ENCODE data around the gene TBC1D22A. TPM values are rescaled to one million over a fixed set of nuclear protein-coding genes. Genes with fewer than 3 reads are reported as not detected.
"Not testable (repeated sequence)": the region's sequence is repeated elsewhere in the genome, so short reads cannot be mapped to it uniquely, and the experiment has no call there.

Gene TBC1D22A
- total and polyA plus RNA-seq, 8 donors = 12.0 to 17.6 (median 15.3) TPM

- intact Hi-C loops (cut with DNase I) = no loop called here
- DNase-seq (peak in 3 of 6 donors; percentile 8 to 49 (median 48)), FAIRE-seq (no peak), ATAC-seq (peak in 2 of 4 donors; percentile 5 to 12)
- no peaks in the 10 kb centered on the region for H3K9me3 ChIP-seq
- no peaks in the 10 kb centered on the region for H3K36me3 ChIP-seq
- no peak overlapping the region for H3K27ac ChIP-seq
- no peak overlapping the region for H3K4me3 ChIP-seq
- TF ChIP-seq, protein P1, sequence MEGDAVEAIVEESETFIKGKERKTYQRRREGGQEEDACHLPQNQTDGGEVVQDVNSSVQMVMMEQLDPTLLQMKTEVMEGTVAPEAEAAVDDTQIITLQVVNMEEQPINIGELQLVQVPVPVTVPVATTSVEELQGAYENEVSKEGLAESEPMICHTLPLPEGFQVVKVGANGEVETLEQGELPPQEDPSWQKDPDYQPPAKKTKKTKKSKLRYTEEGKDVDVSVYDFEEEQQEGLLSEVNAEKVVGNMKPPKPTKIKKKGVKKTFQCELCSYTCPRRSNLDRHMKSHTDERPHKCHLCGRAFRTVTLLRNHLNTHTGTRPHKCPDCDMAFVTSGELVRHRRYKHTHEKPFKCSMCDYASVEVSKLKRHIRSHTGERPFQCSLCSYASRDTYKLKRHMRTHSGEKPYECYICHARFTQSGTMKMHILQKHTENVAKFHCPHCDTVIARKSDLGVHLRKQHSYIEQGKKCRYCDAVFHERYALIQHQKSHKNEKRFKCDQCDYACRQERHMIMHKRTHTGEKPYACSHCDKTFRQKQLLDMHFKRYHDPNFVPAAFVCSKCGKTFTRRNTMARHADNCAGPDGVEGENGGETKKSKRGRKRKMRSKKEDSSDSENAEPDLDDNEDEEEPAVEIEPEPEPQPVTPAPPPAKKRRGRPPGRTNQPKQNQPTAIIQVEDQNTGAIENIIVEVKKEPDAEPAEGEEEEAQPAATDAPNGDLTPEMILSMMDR (IDR thresholded peaks at IDR 0.05) = no peak
- 91 to 94% methylated on average over 24 to 25 of the region's 25 CpGs for WGBS, 2 donors
- no peaks in the 10 kb centered on the region for H3K4me1 ChIP-seq
- no peaks in the 10 kb centered on the region for H3K27me3 ChIP-seq
These were observed 403.0 kb downstream of the TBC1D22A start for GRCh38 chr22:47165338-47166032.

- no peaks in the 10 kb centered on the region for H3K27me3 ChIP-seq
- no peaks in the 10 kb centered on the region for H3K9me3 ChIP-seq
- no peak overlapping the region for H3K4me3 ChIP-seq
- no peak for FAIRE-seq
- H3K4me1 ChIP-seq = no peaks in the 10 kb centered on the region
- peak in 2 of 6 donors; percentile 4 to 14 for DNase-seq
- ATAC-seq = peak in 2 of 4 donors; percentile 12 to 16
- TF ChIP-seq, protein P1 (IDR thresholded peaks at IDR 0.05) = no peak
- H3K27ac ChIP-seq = no peak overlapping the region
- intact Hi-C loops (cut with DNase I) = no loop called here
- no peaks in the 10 kb centered on the region for H3K36me3 ChIP-seq
- 89% methylated on average over 5 of the region's 5 CpGs for WGBS, 2 donors
These were observed 403.6 kb downstream of the TBC1D22A start for GRCh38 chr22:47166033-47166404.

DNA sequence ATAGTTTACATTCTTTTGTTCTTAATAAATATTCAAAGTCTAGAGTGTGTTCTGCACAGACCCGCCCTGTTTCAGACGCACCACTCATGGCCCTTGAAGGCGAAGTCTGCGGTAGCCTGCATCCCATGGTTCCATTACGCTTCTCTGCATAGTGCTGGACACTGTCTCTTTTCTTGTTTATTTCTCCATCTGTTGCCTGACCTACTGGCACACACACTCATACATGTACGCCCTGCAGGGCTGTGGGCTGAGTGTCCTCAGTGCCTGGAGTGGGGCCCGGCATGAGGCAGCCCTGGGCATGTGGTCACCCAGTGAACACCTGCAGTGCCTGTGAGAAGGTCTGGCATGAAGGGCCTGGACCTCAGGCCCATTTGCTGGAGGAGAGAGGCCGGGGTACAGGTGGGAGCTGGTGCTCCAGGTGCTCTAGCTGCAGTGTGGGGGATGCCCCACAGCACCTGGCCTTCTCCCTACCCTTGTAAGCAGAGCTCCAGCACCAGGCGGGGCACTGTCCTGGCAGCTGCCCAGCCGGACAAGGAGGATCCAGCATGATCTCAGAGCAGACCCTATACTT, 404.1 kb downstream of the TBC1D22A start:
- intact Hi-C loops (cut with DNase I) = no loop called here
- FAIRE-seq = no peak
- WGBS, 2 donors = 95 to 97% methylated on average over 10 of the region's 10 CpGs
- TF ChIP-seq, protein P1 (IDR thresholded peaks at IDR 0.05) = no peak
- H3K4me1 ChIP-seq = no peaks in the 10 kb centered on the region
- H3K4me3 ChIP-seq = no peak overlapping the region
- ATAC-seq = no peak
- H3K36me3 ChIP-seq = no peaks in the 10 kb centered on the region
- no peak overlapping the region for H3K27ac ChIP-seq
- no peaks in the 10 kb centered on the region for H3K9me3 ChIP-seq
- no peaks in the 10 kb centered on the region for H3K27me3 ChIP-seq
- DNase-seq = peak in 2 of 6 donors; percentile 8 to 39

- Histone ChIP-seq H3K4me3 (no peak overlapping the region), H3K4me1 (no peaks in the 10 kb centered on the region), H3K9me3 (no peaks in the 10 kb centered on the region), H3K36me3 (no peaks in the 10 kb centered on the region), H3K27me3 (no peaks in the 10 kb centered on the region), H3K27ac (no peak overlapping the region)
- TF ChIP-seq, protein P1 (IDR thresholded peaks at IDR 0.05) = no peak
- intact Hi-C loops (cut with DNase I) = no loop called here
- WGBS, 2 donors = 96 to 98% methylated on average over 10 of the region's 10 CpGs
- peak in 1 of 6 donors; percentile 17 for DNase-seq
- ATAC-seq = no peak
- FAIRE-seq = no peak
These were observed 404.6 kb downstream of the TBC1D22A start for GRCh38 chr22:47167056-47167455.

DNA sequence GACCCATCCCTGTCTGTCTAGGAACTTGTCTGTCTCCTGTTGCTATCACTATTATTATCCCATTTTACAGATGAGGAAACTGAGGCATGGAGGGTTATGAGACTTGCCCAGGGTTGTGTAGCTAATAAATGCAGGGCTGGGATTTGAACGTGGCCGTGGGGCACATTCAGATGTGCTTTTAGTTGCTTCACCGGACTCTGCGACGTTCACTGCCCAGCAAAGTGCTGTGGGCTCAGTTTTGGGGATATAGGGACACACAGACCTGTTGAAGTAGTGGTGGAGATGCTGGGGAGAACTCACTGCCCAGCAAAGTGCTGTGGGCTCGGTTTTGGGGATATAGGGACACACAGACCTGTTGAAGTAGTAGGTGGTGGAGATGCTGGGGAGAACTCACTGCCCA, 405.5 kb downstream of the TBC1D22A start:
- FAIRE-seq; H3K27ac ChIP-seq; H3K4me1 ChIP-seq; ATAC-seq; H3K36me3 ChIP-seq; H3K27me3 ChIP-seq; DNase-seq; H3K9me3 ChIP-seq; intact Hi-C loops (cut with DNase I); H3K4me3 ChIP-seq: not testable (repeated sequence)
- WGBS, 2 donors = 92 to 96% methylated on average over 6 of the region's 6 CpGs
